NCI-H2227 treated with DMSO at 0.1 percent for 48 hours (cell line): ENCODE data around the gene ANXA11.

Experiments used
- DNase-seq: peaks from one replicate; lab custom pipeline; 2025; lab: John Stamatoyannopoulos, UW

Gene ANXA11

GRCh38 chr10:80187465-80188409 is 17.6 kb downstream of the ANXA11 start:
- no peak for DNase-seq

DNA sequence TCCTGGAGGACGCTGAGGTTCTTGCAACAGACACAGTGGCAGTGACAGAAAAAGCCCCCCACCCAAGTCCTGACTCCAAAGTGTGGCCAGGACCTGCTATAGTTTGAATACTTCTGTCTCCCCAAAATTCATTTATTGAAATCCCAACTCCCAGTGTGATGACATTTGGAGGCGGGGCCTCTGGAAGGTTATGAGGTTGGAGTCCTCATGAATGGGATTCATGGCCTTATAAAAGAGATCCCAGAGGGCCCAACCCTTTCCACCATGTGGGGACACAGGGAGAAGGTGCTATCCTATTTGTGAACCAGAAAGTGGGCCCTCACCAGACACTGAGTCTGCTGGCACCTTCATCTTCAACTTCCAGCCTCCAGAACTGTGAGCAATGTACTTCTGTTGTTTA is 18.3 kb downstream of the ANXA11 start:
- no peak for DNase-seq

DNA sequence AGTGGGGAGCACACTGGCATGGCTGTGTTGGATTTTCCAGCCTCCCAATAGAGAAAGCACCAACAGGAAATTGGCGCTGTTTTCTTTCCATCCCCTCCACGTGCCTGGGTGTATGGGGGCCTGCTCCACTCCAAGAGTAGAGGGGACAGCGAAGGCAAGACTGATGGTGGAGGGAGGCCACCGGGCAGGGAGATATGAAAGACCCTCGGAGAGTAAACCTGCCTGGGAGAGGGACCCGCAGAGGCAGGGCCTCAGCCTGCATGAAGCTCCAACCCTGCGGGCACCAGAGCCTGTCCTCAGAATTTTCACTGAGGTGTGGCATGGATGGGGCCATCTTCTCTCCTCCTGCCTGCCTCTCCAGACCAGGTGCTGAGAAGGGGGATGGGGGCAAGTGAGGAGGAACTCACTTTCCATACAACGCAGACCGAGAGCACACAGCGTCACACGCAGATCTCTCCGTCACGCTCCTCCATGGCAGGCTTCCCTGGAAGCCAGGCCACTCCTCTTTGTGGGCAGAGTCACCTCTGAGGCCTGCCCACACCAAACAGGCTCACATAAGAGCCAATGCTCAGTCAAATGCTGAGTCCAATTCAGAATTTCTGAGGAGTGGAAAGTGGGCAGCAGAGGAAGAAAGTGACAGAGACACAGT is 18.8 kb downstream of the ANXA11 start:
- no peak for DNase-seq

DNA sequence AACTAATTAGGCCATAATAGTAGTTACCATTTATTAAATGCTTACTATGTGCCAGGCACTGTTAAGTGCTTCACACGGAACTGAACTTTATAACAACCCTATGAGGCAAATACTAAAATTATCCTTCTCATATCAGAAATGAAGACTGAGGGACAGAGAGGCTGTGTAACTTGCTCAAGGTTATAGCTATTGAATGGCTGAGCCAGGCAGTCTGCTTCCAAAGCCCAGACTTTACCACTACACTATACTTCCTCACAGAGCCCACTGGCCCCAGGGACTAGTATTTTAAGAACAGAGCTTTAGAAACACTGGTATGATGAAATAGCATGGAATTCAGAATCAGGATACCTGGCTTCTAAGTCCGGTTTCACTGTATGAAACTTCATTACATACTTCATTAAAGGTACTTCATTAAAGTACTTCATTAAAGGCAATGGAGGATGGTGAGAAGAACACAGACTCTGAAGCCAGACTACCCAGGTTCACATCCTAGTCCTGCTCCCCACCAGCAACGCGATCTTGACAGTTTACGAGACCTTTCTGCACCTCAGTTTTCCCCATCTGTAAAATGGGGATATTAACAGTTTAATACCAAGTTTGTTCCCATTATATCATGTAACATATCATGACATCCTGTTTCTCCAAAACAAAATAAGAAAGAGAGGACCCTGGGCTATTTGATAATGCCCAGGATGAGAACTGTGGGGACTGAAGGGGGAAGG is 19.6 kb downstream of the ANXA11 start:
- DNase-seq = no peak

DNA sequence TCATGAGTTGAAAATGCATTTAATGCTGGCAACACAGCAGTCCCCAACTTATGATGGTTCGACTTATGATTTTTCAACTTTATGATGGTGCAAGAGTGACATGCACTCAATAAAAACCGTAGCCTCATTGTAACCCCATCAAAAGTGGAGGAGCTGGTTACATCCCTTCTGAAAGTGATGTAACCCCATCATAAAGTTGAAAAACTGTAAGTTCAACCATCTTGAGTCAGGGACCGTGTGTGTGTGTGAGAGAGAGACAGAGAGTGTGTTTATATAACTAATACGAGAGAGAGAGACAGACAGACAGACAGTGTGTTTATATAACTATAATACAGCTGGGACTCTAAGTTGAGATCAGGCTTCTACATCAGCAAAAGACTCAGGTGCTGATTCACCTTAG is 21.0 kb downstream of the ANXA11 start:
- DNase-seq = no peak

DNA sequence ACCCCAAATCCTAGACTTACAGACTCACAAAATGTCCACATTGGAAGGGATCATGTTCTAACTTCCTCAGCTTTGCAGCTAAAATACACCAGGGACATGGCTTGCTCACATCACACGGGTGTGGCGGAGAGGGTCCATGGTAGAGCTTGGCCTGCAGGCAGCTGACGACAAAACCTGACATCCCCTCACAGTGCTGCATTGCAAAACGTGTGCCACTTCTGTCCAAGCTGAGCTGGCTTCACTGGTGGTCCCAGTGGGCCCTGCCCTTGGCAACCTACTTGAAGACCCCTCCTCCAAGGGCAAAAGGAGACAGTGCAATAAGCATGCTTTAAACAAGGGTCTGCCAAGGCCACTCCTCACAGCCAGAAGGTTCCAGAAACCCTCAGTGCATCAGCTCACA is 21.9 kb downstream of the ANXA11 start:
- DNase-seq = no peak

DNA sequence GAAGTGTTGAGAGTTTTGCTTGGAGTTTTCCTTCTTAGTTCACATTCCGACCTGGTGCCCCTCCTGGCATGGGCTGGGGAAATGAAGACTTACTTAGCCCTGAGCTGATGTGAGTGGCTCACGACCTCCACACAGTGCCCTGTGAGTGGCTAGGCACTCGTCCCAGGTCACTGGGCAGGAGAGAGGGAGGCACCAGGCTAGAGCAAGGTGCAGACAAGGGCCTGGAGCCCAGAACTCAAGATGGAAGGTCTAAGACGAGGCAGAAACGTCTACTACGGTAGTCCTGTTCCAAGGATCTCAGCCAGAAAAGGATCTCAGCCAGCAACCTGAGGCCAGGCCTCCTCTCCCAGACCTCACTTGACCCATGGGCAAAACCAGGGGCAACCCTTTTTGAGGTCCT is 22.4 kb downstream of the ANXA11 start:
- no peak for DNase-seq

GRCh38 chr10:80177781-80178636 is 27.3 kb downstream of the ANXA11 start:
- DNase-seq = no peak

DNA sequence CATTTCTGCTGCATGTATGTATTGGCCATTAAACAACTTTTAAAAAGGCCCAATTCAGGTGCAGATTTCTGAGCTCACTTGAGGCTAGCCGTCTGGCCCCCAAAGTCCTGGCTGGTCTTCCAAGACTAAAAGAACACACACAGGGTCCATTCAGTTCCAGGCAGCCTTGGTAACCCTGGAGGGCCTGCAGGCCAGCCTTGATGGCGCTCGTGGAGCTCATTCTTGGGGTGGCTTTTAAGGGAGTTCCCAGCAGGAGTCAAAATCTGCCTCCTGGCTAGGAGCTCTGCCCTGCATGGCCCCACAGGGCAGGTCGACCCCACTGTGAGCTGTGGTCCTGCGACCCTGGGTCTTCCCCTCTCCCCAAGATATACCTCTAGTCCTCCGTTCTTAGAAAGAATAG is 28.8 kb downstream of the ANXA11 start:
- DNase-seq = no peak

- DNase-seq = no peak
These were observed 30.5 kb downstream of the ANXA11 start for GRCh38 chr10:80174641-80175395.

- no peak for DNase-seq
These were observed 31.9 kb downstream of the ANXA11 start for GRCh38 chr10:80173466-80173865.

- no peak for DNase-seq
These were observed 32.4 kb downstream of the ANXA11 start for GRCh38 chr10:80172896-80173295.

GRCh38 chr10:80171248-80171660 is 34.1 kb downstream of the ANXA11 start:
- DNase-seq = no peak

- no peak for DNase-seq
These were observed 34.7 kb downstream of the ANXA11 start for GRCh38 chr10:80170641-80171040.

- no peak for DNase-seq
These were observed 35.3 kb downstream of the ANXA11 start for GRCh38 chr10:80170026-80170425.

- DNase-seq = no peak
These were observed 36.5 kb downstream of the ANXA11 start for GRCh38 chr10:80168679-80169380.

- no peak for DNase-seq
These were observed 37.2 kb downstream of the ANXA11 start for GRCh38 chr10:80168162-80168511.

- DNase-seq = no peak
These were observed 37.7 kb downstream of the ANXA11 start for GRCh38 chr10:80167471-80168161.

DNA sequence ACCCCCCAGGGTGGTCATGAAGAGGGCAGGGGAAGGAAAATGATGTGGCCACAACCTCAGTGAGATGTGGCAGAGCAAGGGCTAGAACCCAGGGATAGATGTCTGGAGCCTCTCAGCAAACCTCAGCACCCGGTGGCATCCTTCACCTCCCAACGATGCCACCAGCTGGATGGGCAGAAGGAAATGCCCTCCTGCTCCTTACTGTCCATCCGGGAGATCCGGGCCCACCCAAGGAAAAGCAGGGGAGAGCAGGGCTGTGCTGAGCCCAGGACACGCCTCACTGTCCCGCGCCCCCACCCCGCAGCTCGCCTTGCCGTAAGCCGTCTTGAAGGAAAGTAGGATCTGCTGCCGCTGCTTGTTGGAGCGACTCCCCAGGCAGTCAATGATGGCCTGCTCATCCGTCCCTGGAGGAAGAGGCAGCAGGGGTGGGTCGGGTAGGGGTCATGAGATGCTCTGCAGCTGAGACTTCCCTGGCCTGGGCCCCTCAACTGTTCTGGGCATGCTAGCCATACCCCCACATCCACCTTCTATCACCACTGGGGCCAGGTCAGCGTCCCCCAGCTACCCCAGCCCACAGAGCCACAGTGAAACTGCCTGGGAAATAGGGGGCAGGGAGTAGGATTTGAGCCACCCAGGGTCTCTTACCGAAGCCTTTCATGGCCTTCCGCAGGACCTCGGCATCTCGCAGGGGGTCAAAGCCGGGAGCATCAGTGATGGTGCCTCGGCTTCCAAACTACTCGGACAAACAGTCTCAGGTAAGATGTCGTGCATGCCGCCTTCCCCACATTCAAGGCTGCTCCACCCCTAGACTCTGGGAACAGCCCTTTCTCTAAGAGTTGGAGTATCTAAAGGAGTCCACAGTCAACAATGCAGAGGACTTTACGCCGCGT is 38.5 kb downstream of the ANXA11 start:
- no peak for DNase-seq
